Amniotic epithelial cell (primary cell): ENCODE data around the gene TMEM218.

Experiments used
- DNase-seq: peaks from one replicate; pipeline ENCODE4 v3.0.0-alpha.2; 2010; ENCODE audit warnings: low read depth

Gene TMEM218

GRCh38 chr11:125111343-125112207, at the start of gene TMEM218:
Gene TMEM218 (minus strand): TSS chr11:125111626. CDS start chr11:125102241, 9,385 bp downstream.
- peak; percentile 99 for DNase-seq

GRCh38 chr11:125157953-125158680, 46.7 kb upstream of the TMEM218 start:
- no peak for DNase-seq

- DNase-seq = no peak
Measured at GRCh38 chr11:125157118-125157733, 45.8 kb upstream of the TMEM218 start.

GRCh38 chr11:125156346-125157117, 45.1 kb upstream of the TMEM218 start:
- DNase-seq = no peak

- DNase-seq = no peak
Measured at GRCh38 chr11:125155767-125156166, 44.3 kb upstream of the TMEM218 start.

GRCh38 chr11:125155100-125155444, 43.6 kb upstream of the TMEM218 start:
- no peak for DNase-seq

GRCh38 chr11:125154378-125155099, 43.1 kb upstream of the TMEM218 start:
- DNase-seq = no peak

GRCh38 chr11:125153837-125154236, 42.4 kb upstream of the TMEM218 start:
- no peak for DNase-seq

- DNase-seq = no peak
Measured at GRCh38 chr11:125148743-125149142, 37.3 kb upstream of the TMEM218 start.

GRCh38 chr11:125148011-125148410, 36.6 kb upstream of the TMEM218 start:
- no peak for DNase-seq

- DNase-seq = no peak
Measured at GRCh38 chr11:125147280-125147679, 35.9 kb upstream of the TMEM218 start.

GRCh38 chr11:125146232-125146631, 34.8 kb upstream of the TMEM218 start:
- DNase-seq = no peak

- DNase-seq = peak; percentile 11
Measured at GRCh38 chr11:125141686-125142535, 30.5 kb upstream of the TMEM218 start.

- DNase-seq = no peak
Measured at GRCh38 chr11:125141178-125141577, 29.8 kb upstream of the TMEM218 start.

GRCh38 chr11:125140233-125140632, 28.8 kb upstream of the TMEM218 start:
- no peak for DNase-seq

GRCh38 chr11:125139778-125140177, 28.4 kb upstream of the TMEM218 start:
- no peak for DNase-seq

GRCh38 chr11:125138966-125139365, 27.5 kb upstream of the TMEM218 start:
- no peak for DNase-seq

- DNase-seq = no peak
Measured at GRCh38 chr11:125136001-125136400, 24.6 kb upstream of the TMEM218 start.

- no peak for DNase-seq
Measured at GRCh38 chr11:125132596-125132995, 21.2 kb upstream of the TMEM218 start.

GRCh38 chr11:125132071-125132470, 20.6 kb upstream of the TMEM218 start:
- peak; percentile 7 for DNase-seq
